ENCODE measurements around the gene FASN.

DNA sequence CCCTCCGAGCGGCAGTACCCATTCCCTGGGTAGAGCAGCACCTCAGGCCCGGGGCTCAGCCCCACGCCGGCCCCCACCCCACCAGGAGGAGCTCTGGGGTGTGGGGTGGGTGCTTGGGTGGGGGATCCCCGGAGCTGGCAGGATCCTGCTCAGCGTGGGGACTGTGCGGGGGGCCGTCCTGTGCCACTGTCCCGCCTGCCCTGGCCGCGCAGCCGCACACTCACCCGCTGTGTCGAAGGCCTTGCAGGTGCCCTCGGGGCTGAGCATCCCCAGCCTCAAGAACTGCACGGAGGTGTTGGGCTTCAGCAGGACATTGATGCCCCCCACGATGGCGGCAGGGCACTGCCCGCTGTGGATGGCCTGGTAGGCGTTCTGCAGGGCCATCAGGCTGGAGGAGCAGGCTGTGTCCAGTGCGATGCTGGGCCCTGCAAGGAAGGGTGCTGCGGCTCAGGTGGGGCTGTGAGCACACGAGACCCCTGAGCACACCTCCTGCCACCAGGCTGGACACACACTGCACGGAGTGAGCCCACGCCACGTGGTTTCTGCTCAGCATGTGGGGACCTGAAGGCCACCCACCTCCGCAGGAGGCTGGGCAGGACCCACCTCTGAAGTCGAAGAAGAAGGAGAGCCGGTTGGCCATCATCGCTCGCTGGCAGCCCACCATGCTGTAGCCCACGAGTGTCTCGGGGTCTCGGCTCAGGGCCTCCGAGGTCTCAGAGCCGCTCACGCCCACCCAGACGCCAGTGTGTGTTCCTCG, 4.9 kb downstream of the FASN start:
- TF ChIP-seq, protein P1, sequence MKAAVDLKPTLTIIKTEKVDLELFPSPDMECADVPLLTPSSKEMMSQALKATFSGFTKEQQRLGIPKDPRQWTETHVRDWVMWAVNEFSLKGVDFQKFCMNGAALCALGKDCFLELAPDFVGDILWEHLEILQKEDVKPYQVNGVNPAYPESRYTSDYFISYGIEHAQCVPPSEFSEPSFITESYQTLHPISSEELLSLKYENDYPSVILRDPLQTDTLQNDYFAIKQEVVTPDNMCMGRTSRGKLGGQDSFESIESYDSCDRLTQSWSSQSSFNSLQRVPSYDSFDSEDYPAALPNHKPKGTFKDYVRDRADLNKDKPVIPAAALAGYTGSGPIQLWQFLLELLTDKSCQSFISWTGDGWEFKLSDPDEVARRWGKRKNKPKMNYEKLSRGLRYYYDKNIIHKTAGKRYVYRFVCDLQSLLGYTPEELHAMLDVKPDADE (CRISPR knock-in tag; IDR thresholded peaks at IDR 0.05), result no peak
- TF ChIP-seq, protein P2, sequence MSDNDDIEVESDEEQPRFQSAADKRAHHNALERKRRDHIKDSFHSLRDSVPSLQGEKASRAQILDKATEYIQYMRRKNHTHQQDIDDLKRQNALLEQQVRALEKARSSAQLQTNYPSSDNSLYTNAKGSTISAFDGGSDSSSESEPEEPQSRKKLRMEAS (IDR thresholded peaks at IDR 0.05), result no peak
- no peak for TF ChIP-seq POLR2A (IDR thresholded peaks at IDR 0.05; ENCODE audit: insufficient read depth in 1 of 2, low read depth in 2 of 2, low read length in 2 of 2)

Data from HepG2 (cell line).